OCI-LY1 (cell line): ENCODE results near the gene STAMBPL1.

ENCODE experiments used
- H2AFZ ChIP-seq: fragments of 200-600 bp; sonication (generic), shearing (Covaris generic); 2 replicates; pipeline ENCODE4 v1.6.0; 2014; ENCODE audit warnings: antibody characterized with exemption, mild to moderate bottlenecking, low read length
- H3F3A ChIP-seq: fragments of 200-600 bp; sonication (generic), shearing (Covaris generic); 2 replicates; pipeline ENCODE4 v1.6.0; 2014; ENCODE audit warnings: mild to moderate bottlenecking, antibody characterized with exemption, low read length, moderate library complexity; ENCODE audit not compliant: insufficient read depth
- H3K27ac ChIP-seq: fragments of 200-600 bp; sonication (generic); 2 replicates; pipeline ENCODE4 v1.5.1; 2014; ENCODE audit warnings: low read length, mixed run types, mild to moderate bottlenecking, low read depth; ENCODE audit not compliant: poor library complexity, severe bottlenecking
- H3K27me3 ChIP-seq: fragments of 200-600 bp; sonication (generic); 2 replicates; pipeline ENCODE4 v1.6.0; 2014; ENCODE audit warnings: antibody characterized with exemption, mild to moderate bottlenecking, low read length, moderate library complexity; ENCODE audit not compliant: insufficient read depth
- H3K36me3 ChIP-seq: fragments of 200-600 bp; sonication (generic); 2 replicates; pipeline ENCODE4 v1.6.1; 2014; ENCODE audit warnings: mild to moderate bottlenecking, antibody characterized with exemption, low read length, moderate library complexity, mixed read lengths; ENCODE audit not compliant: insufficient read depth
- H3K4me1 ChIP-seq: fragments of 200-600 bp; sonication (generic); 2 replicates; pipeline ENCODE4 v1.5.1; 2014; ENCODE audit warnings: mild to moderate bottlenecking, low read length, moderate library complexity; ENCODE audit not compliant: insufficient read depth, severe bottlenecking
- H3K4me2 ChIP-seq: fragments of 200-600 bp; sonication (generic), shearing (Covaris generic); 2 replicates; pipeline ENCODE4 v1.6.1; 2014; ENCODE audit warnings: low read length
- H3K4me3 ChIP-seq: fragments of 200-600 bp; sonication (generic); 2 replicates; pipeline ENCODE4 v1.5.1; 2014; ENCODE audit warnings: low read length, low read depth, mild to moderate bottlenecking, mixed read lengths; ENCODE audit not compliant: poor library complexity, severe bottlenecking
- H3K79me2 ChIP-seq: fragments of 200-600 bp; shearing (Covaris generic); 2 replicates; pipeline ENCODE4 v1.6.1; 2016; ENCODE audit warnings: mixed run types, low read length, mixed read lengths; ENCODE audit not compliant: insufficient read depth
- H3K9ac ChIP-seq: fragments of 200-600 bp; sonication (generic), shearing (Covaris generic); 2 replicates; pipeline ENCODE4 v1.6.1; 2014; ENCODE audit warnings: mild to moderate bottlenecking, low read length, mixed read lengths
- H3K9me2 ChIP-seq: fragments of 200-600 bp; sonication (generic), shearing (Covaris generic); 2 replicates; pipeline ENCODE4 v1.6.1; 2014; ENCODE audit warnings: low read depth, mild to moderate bottlenecking, low read length, mixed read lengths
- H3K9me3 ChIP-seq: fragments of 200-600 bp; shearing (Covaris generic); 2 replicates; pipeline ENCODE4 v1.6.1; 2014; ENCODE audit warnings: low read length, mixed read lengths
- H4K20me1 ChIP-seq: fragments of 200-600 bp; sonication (generic), shearing (Covaris generic); 2 replicates; pipeline ENCODE4 v1.6.0; 2016; ENCODE audit warnings: mild to moderate bottlenecking, low read length; ENCODE audit not compliant: insufficient read depth
- CTCF ChIP-seq: fragments of 200-600 bp; sonication (generic), shearing (Covaris generic); IDR thresholded peaks from 2 replicates; pipeline ENCODE4 v1.5.1; 2017; ENCODE audit warnings: mild to moderate bottlenecking, antibody characterized with exemption, low read length, moderate library complexity, mixed read lengths
- EZH2 ChIP-seq: fragments of 200-600 bp; sonication (generic), shearing (Covaris generic); IDR thresholded peaks from 2 replicates; pipeline ENCODE4 v1.8.0; 2017; ENCODE audit warnings: borderline replicate concordance, mixed run types, mild to moderate bottlenecking, antibody characterized with exemption, low read length, moderate library complexity, mixed read lengths

STAMBPL1 gene

GRCh38 chr10:88850712-88851111 is 29.3 kb upstream of the STAMBPL1 start:
- TF ChIP-seq CTCF (no peak), EZH2 (no peak)
- H3K9me2 ChIP-seq, result no peaks in the 10 kb centered on the region
- H4K20me1 ChIP-seq, result no peaks in the 10 kb centered on the region
- no peaks in the 10 kb centered on the region for H3F3A ChIP-seq
- no peak overlapping the region for H3K9ac ChIP-seq
- H3K4me1 ChIP-seq, result no peaks in the 10 kb centered on the region
- no peak overlapping the region for H3K4me3 ChIP-seq
- no peaks in the 10 kb centered on the region for H3K79me2 ChIP-seq
- H3K27me3 ChIP-seq, result no peaks in the 10 kb centered on the region
- no peak overlapping the region for H3K27ac ChIP-seq
- H3K9me3 ChIP-seq, result no peaks in the 10 kb centered on the region
- no peak overlapping the region for H3K4me2 ChIP-seq
- no peak overlapping the region for H2AFZ ChIP-seq
- H3K36me3 ChIP-seq, result no peaks in the 10 kb centered on the region

- TF ChIP-seq CTCF (no peak), EZH2 (no peak)
- no peaks in the 10 kb centered on the region for H4K20me1 ChIP-seq
- H3K4me3 ChIP-seq, result no peak within 1 kb of the TSS
- H2AFZ ChIP-seq, result no peak within 1 kb of the TSS
- H3K9me2 ChIP-seq, result no peaks in the 10 kb centered on the region
- H3F3A ChIP-seq, result no peaks in the 10 kb centered on the region
- H3K4me2 ChIP-seq, result no peak within 1 kb of the TSS
- H3K27ac ChIP-seq, result no peak within 1 kb of the TSS
- H3K79me2 ChIP-seq, result no peaks in the 10 kb centered on the region
- H3K9me3 ChIP-seq, result no peaks in the 10 kb centered on the region
- no peak within 1 kb of the TSS for H3K9ac ChIP-seq
- H3K27me3 ChIP-seq, result no peaks in the 10 kb centered on the region
- H3K36me3 ChIP-seq, result no peaks in the 10 kb centered on the region
- H3K4me1 ChIP-seq, result no peaks in the 10 kb centered on the region
These were observed 28.3 kb upstream of the STAMBPL1 start, which contains the start of gene ANKRD22 for GRCh38 chr10:88851706-88852105. Gene ANKRD22, minus strand, starts transcription at chr10:88851844. Its CDS starts 237 bp downstream, at chr10:88851607.

GRCh38 chr10:88852327-88852726 is 27.7 kb upstream of the STAMBPL1 start:
- no peaks in the 10 kb centered on the region for H3K4me1 ChIP-seq
- no peaks in the 10 kb centered on the region for H3K9me2 ChIP-seq
- no peaks in the 10 kb centered on the region for H3K79me2 ChIP-seq
- TF ChIP-seq CTCF (no peak), EZH2 (no peak)
- H3K36me3 ChIP-seq, result no peaks in the 10 kb centered on the region
- H3F3A ChIP-seq, result no peaks in the 10 kb centered on the region
- H4K20me1 ChIP-seq, result no peaks in the 10 kb centered on the region
- H3K4me3 ChIP-seq, result no peak overlapping the region
- H3K4me2 ChIP-seq, result no peak overlapping the region
- no peak overlapping the region for H2AFZ ChIP-seq
- no peak overlapping the region for H3K27ac ChIP-seq
- H3K9ac ChIP-seq, result no peak overlapping the region
- no peaks in the 10 kb centered on the region for H3K9me3 ChIP-seq
- no peaks in the 10 kb centered on the region for H3K27me3 ChIP-seq
